Endothelial cell of hepatic sinusoid (primary cell): ENCODE measurements around the gene FPR1.

Experiments
- in situ Hi-C: cut with HindIII; loops from 2 replicates; pipeline ENCODE4 v1.10.0; 2017; ENCODE audit warnings: low sequenced_read_pairs

Gene FPR1

GRCh38 chr19:51710163-51710562 is 41.5 kb downstream of the FPR1 start:
- in situ Hi-C loops = no loop called here

- in situ Hi-C loops = no loop called here
These were observed 42.1 kb downstream of the FPR1 start for GRCh38 chr19:51709575-51709974.

- in situ Hi-C loops = no loop called here
These were observed 42.9 kb downstream of the FPR1 start for GRCh38 chr19:51708811-51709210.

- in situ Hi-C loops = no loop called here
These were observed 44.8 kb downstream of the FPR1 start for GRCh38 chr19:51706885-51707284.

- in situ Hi-C loops = no loop called here
These were observed 45.4 kb downstream of the FPR1 start for GRCh38 chr19:51706296-51706695.

GRCh38 chr19:51704626-51705025 is 47.1 kb downstream of the FPR1 start:
- in situ Hi-C loops = no loop called here

- in situ Hi-C loops = no loop called here
These were observed 47.8 kb downstream of the FPR1 start for GRCh38 chr19:51703575-51704515.

GRCh38 chr19:51702825-51703574 is 48.7 kb downstream of the FPR1 start:
- in situ Hi-C loops = no loop called here

- in situ Hi-C loops = no loop called here
These were observed 49.4 kb downstream of the FPR1 start for GRCh38 chr19:51702103-51702824.

GRCh38 chr19:51701468-51702100 is 50.1 kb downstream of the FPR1 start:
- in situ Hi-C loops = no loop called here

GRCh38 chr19:51699170-51699569 is 52.5 kb downstream of the FPR1 start:
- in situ Hi-C loops = loop anchor here (5.0 kb wide), 1 partner anchor 53 kb away; the partner anchor contains the start of gene FPR1

GRCh38 chr19:51698296-51698695 is 53.4 kb downstream of the FPR1 start:
- in situ Hi-C loops = loop anchor here (5.0 kb wide), 1 partner anchor 54 kb away; the partner anchor contains the start of gene FPR1

- in situ Hi-C loops = loop anchor here (5.0 kb wide), 1 partner anchor 55 kb away; the partner anchor contains the start of gene FPR1
These were observed 54.4 kb downstream of the FPR1 start for GRCh38 chr19:51697169-51697776.

- in situ Hi-C loops = loop anchor here (5.0 kb wide), 1 partner anchor 56 kb away; the partner anchor contains the start of gene FPR1
These were observed 55.1 kb downstream of the FPR1 start for GRCh38 chr19:51696606-51697005.
